NCI-H446 treated with DMSO at 0.1 percent for 48 hours (cell line): Measurements from ENCODE around the gene PC.

ENCODE experiments used
- DNase-seq: peaks from one replicate; lab custom pipeline; 2025; lab: John Stamatoyannopoulos, UW

Gene PC

DNA sequence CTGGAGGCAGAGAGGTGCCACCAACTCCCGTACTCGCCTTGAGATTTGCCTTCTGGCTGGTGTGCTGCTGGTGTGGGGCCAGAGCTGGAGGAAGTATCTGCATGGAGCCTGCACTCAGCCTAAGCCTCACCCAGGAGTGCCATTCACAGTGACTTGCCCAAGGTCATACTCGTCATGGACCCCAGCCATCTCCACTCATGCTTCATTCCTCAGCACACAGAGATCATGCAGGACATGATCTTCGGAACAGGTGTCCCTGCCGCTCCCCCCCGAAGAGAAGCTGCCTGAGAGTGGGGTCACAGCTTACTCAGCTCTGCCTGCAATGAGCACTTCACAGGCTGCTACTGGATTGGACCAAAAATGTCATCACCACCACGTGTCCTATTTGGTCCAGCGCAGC is 49.0 kb downstream of the PC start:
- DNase-seq, result no peak

DNA sequence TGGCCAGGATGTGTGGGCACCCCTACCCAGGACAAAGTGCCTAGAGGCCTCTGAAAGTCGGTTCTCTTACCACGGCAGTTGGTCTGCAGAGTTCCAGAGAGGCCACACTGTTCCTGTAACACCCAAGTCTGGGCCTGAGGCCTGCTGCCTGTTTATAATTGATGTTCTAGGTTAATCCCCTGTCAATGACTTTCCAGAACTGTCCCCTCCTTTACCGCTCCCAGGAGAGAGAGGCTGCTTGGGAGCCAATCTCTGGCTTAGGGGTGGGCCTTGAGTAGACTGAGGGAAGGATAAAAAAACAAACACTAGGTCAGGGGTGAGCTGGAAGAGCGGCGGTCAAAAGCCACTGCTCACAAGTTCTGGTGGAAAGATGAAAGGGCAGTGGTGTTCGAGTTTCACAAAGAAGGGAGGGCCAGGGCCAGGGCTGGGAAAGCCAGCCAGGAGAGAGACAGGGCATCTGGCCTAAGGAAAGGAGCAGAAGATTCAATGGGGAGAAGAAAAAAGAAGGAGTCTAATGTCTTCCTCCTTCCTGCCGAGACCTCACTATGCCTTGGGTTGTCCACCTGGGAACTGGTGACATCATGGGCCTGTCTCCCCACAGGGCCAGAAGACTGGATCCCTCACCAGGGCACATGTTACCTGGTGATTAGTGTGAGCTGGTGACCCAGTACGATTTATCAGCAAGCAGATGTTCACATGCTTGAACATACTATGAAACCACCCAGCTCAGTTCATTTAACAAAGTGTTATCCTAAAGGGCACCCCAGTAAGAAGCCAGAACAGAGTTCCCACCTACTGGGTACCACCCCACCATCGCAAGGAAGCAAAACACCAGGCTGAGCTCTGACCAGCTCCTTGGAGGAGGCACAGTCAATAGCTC is 50.2 kb downstream of the PC start:
- no peak for DNase-seq

DNA sequence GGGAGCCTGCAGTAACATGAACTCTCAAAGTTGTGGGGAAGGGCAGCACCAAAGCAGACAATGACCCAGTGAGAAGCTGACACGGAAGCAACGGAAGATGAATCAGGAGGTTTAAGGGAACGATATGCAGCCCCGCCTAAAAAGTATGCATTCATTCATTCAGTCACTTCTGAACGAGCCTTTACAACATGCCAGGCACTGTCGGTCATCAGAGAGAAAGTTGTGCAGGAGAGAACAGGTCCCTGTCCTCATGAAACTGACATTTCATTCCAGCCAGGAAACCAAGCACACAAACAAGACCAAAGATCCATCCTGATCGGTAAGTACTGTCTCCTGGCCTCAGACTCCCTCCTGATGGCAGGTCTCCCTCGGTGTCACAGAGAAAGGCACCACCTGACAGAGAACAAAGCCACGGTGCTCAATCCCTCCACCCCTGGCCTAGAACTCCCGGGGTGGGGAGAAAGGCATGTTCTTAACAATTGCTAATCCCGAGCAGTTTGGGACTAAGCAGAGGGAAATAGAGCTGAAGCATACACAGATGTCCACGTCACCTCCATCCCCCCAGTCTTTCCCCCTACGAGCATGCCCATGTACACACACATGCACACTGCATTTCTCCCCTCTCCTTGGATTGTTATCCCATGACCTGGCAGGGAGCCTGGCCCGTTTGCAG is 52.0 kb downstream of the PC start:
- DNase-seq, result no peak

DNA sequence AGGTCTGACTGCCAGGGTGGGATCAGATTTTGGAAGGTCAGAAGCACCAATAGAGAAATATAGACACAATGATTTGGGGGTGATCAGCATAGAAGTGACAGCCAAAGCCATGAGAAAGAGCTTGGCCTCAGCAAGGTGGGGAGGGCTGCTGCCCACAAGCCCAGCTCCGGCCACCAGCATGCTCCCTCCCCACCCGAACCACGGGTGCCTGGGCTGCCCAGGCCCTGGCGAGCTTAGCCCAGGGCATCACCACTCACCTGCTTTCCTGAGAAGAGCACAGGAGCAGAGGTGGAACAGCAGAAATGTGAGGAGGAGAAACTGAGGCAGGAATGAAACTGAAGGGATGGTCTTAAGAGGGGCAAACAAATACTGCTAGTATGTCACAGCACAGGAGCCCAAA is 52.6 kb downstream of the PC start:
- no peak for DNase-seq

DNA sequence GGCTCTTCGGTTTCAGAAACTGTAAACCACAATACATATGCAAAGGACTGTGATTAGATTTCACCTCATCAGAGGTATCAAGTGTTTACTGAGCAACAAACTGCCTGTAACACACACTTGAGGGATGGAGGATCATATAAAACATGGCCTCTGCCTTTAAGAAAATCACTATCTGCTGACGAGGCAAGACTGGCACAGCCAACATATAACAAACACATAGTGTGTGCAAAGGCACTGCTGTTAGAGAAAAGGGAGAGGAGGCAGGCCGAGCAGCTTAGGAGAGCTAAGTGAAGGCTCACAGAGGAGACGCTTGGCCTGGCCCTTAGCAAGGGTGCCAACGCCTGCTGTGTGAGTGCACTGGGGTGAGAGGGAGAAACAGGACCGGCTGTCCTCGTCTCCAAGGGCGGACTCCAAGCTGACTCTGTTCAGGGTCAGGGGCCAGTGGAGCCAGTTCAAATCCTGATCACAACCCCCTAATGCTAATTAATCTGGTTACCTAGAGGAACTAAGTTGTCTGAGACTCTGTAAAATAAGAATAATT is 53.1 kb downstream of the PC start:
- no peak for DNase-seq

DNA sequence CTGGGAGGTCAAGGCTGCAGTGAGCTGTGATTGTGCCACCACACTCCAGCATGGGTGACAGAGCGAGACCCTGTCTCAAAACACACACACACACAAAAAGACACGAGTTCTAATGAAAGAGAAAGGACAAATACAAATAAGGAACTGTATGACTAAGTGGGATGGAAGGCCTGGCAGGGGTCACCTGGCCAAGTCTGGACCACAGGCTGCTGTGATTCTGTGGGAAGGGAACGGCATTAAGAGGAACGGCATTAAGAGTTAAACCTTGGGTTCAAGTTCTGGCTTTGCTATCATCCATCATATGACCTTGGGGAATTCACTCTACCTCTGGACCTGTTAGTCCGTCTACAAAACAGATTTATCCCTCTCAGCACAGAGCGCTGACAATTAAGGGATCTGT is 53.6 kb downstream of the PC start:
- no peak for DNase-seq

DNA sequence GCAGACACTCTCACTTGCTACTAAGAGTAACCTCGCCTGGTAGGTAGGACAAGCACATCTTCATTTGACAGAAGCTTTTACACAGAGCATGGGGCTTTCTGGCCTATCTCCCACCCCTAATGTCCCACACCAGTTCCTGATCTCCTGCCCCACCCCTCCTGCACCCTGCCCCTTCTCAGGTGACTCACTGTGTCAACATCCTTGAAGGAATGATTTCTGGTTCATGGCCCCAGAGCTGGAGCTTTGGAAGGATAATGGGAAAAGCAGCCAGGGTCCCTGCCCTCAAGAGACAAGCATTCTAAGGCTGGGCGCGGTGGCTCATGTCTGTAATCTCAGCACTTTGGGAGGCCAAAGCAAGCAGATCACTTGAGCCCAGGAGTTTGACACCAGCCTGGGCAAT is 54.1 kb downstream of the PC start:
- DNase-seq, result no peak

DNA sequence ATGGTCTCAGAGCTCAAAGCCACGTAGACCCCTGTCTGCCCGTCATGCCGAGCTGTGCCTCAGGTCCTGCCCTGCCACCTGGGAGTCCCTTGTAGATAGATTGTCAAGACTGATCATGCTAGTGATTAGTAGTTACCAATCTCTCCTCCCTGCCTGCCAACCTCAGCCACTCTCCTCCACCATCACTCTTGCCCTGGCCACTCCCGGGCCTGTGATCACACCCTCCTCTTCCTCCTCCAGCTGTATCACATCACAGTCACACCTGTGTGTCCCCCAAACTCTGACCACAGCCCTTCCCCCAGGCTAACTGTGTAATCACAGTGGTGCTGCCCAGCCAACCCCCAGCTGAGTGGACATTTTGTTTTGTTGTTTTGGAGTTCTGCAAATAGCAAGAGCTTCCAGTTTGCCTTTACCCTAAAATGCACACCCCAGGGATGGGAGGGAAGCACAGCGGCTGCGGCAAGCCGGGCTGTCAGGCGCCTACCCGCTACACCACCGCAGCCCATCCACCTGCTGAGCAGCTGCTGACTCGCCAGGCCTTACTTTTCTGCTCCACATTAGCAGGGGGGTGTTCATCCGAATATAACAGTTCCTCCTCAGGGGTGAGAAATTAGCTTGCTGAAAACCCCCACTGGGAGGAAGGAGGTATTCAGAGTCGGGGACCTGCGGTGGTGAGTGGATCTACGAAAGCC is 55.6 kb downstream of the PC start:
- DNase-seq, result no peak

DNA sequence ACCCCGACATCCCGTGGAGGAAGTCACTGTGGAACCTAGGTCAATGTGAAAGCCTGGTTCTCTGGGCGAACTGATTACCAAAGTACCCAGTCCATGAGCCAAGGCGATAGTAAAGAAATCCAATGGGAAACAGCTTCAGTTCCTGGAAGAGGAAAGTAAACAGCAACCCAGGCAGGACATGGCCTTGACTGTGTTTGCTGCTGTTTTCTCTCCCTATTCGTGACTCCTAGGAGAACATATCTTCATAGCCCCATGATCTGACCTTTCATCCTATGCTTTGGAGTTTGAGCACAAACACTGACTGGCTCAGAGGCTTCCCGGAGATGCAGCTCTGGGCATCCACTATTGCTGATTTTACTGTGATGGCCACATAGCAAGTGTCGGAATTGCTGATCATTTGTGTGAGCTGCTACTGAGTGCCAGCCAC is 56.2 kb downstream of the PC start:
- no peak for DNase-seq

DNA sequence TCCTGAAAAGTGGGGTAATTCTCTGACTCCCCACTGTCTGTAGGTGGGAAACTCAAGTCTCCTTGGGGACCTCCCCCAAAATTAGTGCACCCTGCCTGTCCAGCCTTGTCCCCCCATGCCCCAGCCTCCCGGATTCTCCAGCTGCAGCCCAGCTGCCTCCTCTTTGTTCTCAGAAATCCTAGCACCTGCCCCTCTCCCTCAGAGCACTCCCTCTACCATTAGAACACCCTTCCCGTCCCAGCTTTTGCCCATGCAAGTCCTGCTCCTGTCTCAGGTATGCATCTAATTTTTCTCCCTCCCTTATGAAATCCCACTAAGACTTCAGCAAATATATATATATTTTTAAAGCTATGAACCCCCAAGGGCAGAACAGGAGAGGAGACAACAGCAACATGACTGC is 64.0 kb downstream of the PC start:
- no peak for DNase-seq

DNA sequence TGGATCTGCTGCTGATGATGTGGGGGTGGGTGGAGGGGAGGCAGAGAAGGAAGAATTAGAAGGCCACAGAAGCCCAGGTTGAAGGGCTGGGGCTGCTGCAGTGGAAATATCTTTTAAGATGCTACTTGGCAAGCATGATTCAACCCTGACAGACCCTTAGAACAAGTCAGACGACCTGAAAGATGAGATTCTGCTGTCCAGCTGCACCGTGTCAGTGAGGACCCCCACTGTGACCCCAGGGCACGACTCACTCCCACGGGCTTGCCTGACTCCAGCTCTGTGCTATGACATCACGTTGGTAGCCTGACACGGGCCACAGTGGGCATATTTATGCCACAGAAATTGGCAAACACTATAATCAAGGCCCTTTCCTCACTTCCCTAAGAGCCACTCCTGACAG is 65.3 kb downstream of the PC start:
- DNase-seq, result no peak

DNA sequence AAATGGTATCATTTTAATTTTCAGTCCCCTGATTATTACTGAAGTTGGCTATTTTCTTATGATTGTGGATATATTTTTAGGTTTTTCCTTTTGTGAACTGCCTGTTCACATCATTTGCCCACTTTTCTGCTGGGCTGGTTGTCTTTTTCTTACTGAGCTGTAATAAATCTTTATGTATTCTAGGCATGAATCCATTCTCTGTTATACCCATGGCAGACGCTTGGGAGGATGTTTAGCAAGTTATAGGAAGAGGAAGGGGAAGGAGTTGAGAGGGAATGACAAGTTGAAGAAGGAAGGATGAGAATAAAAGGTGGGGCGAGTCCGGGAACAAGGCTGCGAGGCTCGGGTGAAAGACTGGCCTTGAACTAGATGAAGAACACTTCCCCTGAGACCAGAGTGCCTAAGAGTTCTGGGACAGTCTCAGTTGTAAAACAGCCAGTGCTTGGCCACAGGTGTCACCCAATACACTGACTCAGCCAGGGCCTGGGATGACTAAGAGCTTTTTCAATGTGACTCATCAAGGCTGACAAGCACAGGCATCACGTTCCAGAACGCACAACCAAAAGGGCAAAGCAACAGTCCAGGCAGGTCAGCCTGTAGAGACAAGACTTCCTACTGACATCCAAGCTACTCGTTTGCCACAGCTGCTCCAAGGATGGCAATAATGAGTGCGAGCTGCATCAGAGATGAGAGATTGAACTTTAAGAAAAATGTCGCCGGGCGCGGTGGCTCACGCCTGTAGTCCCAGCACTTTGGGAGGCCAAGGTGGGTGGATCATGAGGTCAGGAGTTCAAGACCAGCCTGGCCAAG is 66.1 kb downstream of the PC start:
- DNase-seq, result no peak

DNA sequence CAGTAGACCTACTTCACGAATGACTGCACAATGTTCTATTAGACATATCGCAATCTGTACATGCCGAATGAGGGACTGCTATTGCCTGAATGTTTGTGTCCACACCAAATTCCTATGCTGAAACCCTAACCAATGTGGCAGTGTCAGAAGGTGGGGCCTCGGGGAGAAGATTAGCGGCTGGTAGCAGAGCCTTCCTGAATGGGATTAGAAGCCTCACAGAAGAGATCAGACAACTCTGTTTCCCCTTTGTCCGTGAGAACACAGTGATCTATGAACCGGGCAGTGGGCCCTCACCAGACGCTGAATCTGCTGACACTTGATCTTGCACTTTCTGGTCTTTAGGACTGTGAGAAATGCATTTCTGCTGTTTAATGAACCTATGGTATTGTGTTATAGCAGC is 68.2 kb downstream of the PC start:
- no peak for DNase-seq

DNA sequence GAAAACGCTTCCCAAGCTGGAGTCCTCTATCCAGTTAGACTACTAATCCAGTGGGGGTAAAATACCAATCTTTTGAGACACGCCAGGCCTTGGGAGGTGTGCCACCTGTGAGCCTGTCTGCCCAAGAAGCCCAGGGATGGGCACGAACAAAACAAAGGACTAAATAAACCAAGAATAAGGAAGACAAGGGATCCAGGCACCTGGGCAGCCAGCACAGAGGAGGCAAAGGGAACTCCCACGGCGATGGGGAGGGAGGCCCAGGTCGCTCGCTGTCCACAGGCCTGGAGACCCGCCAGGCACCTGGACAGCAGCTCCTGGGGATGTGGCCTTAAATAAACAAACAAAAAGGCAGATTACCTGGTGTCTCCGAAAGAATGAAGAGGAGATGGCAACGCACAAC is 69.9 kb downstream of the PC start:
- no peak for DNase-seq

DNA sequence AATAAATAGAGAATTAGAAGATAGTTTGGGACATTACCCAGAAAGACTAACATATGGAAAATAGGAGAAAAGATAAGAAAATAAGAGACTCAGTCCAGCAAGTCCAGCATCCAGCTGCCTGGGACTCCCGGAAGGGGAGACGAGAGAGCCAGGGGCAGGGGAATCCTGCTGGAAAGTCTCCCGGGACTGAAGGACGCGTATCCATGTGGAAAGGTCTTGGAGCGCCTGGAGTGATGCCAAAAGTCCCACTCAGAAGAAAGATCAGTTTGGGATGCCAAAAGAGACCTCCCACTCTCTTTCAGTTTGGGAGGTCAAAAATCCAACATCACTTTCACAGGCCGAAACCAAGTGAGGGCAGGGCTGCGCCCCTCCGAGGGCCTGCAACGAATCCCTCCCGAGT is 70.7 kb downstream of the PC start:
- no peak for DNase-seq

DNA sequence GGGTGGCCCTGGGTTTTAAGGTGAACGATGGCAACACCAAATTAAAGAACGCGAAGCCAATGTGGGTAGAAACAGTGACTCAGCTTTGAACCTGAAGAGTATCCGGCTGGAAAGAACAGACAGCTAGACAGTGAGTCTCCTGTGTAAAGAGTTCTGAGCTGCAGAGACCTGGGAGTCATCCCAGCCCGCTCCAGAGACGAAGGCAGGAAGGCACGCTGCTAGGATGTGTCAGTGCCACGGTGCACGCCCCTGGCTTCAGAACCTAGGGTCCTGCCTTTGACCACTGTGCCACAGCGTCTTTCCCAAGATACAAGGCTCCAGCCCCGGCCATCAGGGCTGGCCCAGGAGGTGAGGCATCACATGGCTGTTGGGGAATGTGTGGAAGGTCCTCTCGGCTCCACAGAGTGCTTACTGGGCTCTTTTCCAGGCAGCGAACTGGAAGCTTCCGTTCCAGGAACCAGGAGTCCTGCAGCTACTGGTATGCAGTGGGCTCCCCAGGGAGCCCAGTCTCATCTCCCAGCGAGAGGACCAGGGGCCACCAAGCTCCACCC is 71.4 kb downstream of the PC start:
- no peak for DNase-seq

DNA sequence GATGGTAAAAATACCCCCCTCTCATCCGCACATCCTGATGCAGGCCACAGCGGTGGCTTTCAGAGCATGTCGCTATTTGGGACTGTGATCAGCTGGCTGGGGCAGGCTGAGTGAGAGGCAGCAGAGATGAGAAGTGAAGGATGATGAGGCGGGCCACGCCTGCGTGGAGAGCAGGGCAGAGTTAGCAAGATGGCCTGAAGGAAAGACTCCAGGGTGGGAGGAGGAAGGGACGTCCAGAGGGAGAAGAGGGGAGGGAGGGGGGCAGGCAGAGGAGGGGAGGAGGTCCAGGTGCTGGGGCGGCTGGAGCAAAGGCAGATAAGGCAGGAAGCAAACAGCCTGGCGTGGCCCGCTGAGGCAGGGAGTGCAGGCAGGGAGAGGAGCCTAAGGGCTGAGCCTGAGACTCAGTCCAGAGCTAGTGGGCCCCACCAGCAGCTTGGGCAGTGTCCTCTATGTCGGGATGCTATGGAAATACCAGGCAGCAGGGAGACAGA is 72.2 kb downstream of the PC start:
- no peak for DNase-seq

DNA sequence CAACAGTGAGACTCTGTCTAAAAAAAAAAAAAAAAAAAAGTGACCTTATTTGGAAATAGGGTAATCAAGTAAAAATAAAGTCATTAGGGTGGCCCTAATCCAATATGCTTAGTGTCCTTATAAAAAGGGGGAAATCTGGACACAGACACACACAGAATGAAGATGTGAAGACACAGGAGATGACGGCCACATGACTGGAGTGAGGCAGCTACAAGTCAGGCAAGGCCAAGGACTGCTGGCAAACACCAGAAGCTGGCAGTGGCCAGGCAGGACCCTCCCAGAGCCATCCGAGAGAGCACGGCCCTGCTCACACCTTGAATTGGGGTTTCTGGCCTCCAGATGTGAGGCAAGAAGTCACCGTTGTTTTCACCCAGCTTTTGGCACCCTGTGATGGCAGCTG is 72.7 kb downstream of the PC start:
- no peak for DNase-seq

DNA sequence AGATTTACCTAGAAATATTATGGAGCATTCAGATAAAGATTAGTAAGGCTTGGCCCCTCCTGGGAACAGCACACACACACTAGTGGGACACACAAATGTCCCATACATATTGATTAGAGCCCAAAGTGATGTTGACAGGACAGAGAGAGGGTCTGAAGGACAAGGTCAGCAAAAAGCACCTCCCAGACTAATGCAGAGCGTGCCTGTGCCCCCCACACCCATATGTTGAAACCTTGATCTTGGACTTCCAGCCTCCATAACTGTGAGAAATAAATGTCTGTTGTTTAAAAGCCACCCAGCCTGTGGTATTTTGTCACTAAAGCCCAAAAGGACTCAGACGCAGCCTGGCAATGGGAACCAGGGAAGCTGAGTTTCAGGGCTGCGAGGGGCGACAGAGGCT is 73.7 kb downstream of the PC start:
- no peak for DNase-seq

DNA sequence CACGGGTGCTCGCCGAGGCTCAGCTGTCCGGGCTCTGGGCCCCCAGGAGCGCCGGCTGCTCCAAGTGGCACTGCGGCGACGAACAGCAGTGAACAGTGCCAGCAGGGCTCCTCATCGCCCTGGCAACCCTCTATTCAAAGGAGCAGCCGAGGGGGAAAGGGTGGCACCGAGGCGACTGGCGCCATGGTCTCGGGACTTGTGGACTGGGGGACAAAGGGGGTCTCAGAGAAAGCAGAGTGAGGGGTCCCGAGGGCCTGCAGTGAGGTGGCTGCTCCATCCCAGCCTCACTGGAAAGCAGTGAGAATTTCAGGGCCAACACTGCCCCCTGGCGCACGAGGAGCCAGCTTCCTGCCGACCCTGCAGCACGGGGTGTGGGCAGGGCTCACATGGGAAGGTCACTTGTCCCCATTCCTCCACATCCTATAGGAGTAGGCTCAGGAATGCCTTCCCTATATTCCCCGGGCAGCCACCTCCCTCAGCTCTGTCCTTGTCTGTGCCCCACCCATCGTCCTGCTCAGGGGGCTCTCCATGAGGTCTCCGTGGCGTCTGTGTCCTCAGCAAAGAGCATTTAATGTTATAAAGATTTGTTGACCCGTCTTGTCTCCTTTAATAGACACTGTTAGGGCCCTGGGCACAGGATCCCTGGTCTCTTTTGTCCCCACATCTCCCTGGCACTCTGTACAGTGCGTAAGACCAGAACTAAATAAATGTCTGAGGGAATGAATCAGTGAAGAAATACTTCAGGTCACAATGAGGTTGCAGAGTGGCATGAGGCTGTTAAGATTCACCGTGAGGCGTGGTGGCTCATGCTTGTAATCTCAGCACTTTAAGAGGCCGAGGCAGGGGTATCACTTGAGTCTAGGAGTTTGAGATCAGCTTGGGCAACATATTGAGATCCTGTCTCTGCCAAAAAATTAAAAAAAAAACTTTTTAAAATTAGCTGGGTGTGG is 74.9 kb downstream of the PC start:
- peak; percentile 37 for DNase-seq
